OCI-LY1 (cell line): ENCODE results near the gene PARP3.

Experiments used
- H2AFZ ChIP-seq: fragments of 200-600 bp; sonication (generic), shearing (Covaris generic); 2 replicates; pipeline ENCODE4 v1.6.0; 2014; ENCODE audit warnings: antibody characterized with exemption, mild to moderate bottlenecking, low read length
- H3F3A ChIP-seq: fragments of 200-600 bp; sonication (generic), shearing (Covaris generic); 2 replicates; pipeline ENCODE4 v1.6.0; 2014; ENCODE audit warnings: mild to moderate bottlenecking, antibody characterized with exemption, low read length, moderate library complexity; ENCODE audit not compliant: insufficient read depth
- H3K27ac ChIP-seq: fragments of 200-600 bp; sonication (generic); 2 replicates; pipeline ENCODE4 v1.5.1; 2014; ENCODE audit warnings: low read length, mixed run types, mild to moderate bottlenecking, low read depth; ENCODE audit not compliant: poor library complexity, severe bottlenecking
- H3K27me3 ChIP-seq: fragments of 200-600 bp; sonication (generic); 2 replicates; pipeline ENCODE4 v1.6.0; 2014; ENCODE audit warnings: antibody characterized with exemption, mild to moderate bottlenecking, low read length, moderate library complexity; ENCODE audit not compliant: insufficient read depth
- H3K36me3 ChIP-seq: fragments of 200-600 bp; sonication (generic); 2 replicates; pipeline ENCODE4 v1.6.1; 2014; ENCODE audit warnings: mild to moderate bottlenecking, antibody characterized with exemption, low read length, moderate library complexity, mixed read lengths; ENCODE audit not compliant: insufficient read depth
- H3K4me1 ChIP-seq: fragments of 200-600 bp; sonication (generic); 2 replicates; pipeline ENCODE4 v1.5.1; 2014; ENCODE audit warnings: mild to moderate bottlenecking, low read length, moderate library complexity; ENCODE audit not compliant: insufficient read depth, severe bottlenecking
- H3K4me2 ChIP-seq: fragments of 200-600 bp; sonication (generic), shearing (Covaris generic); 2 replicates; pipeline ENCODE4 v1.6.1; 2014; ENCODE audit warnings: low read length
- H3K4me3 ChIP-seq: fragments of 200-600 bp; sonication (generic); 2 replicates; pipeline ENCODE4 v1.5.1; 2014; ENCODE audit warnings: low read length, low read depth, mild to moderate bottlenecking, mixed read lengths; ENCODE audit not compliant: poor library complexity, severe bottlenecking
- H3K79me2 ChIP-seq: fragments of 200-600 bp; shearing (Covaris generic); 2 replicates; pipeline ENCODE4 v1.6.1; 2016; ENCODE audit warnings: mixed run types, low read length, mixed read lengths; ENCODE audit not compliant: insufficient read depth
- H3K9ac ChIP-seq: fragments of 200-600 bp; sonication (generic), shearing (Covaris generic); 2 replicates; pipeline ENCODE4 v1.6.1; 2014; ENCODE audit warnings: mild to moderate bottlenecking, low read length, mixed read lengths
- H3K9me2 ChIP-seq: fragments of 200-600 bp; sonication (generic), shearing (Covaris generic); 2 replicates; pipeline ENCODE4 v1.6.1; 2014; ENCODE audit warnings: low read depth, mild to moderate bottlenecking, low read length, mixed read lengths
- H3K9me3 ChIP-seq: fragments of 200-600 bp; shearing (Covaris generic); 2 replicates; pipeline ENCODE4 v1.6.1; 2014; ENCODE audit warnings: low read length, mixed read lengths
- H4K20me1 ChIP-seq: fragments of 200-600 bp; sonication (generic), shearing (Covaris generic); 2 replicates; pipeline ENCODE4 v1.6.0; 2016; ENCODE audit warnings: mild to moderate bottlenecking, low read length; ENCODE audit not compliant: insufficient read depth
- CTCF ChIP-seq: fragments of 200-600 bp; sonication (generic), shearing (Covaris generic); IDR thresholded peaks from 2 replicates; pipeline ENCODE4 v1.5.1; 2017; ENCODE audit warnings: mild to moderate bottlenecking, antibody characterized with exemption, low read length, moderate library complexity, mixed read lengths
- EZH2 ChIP-seq: fragments of 200-600 bp; sonication (generic), shearing (Covaris generic); IDR thresholded peaks from 2 replicates; pipeline ENCODE4 v1.8.0; 2017; ENCODE audit warnings: borderline replicate concordance, mixed run types, mild to moderate bottlenecking, antibody characterized with exemption, low read length, moderate library complexity, mixed read lengths

Gene PARP3

GRCh38 chr3:51968883-51969678, 26.9 kb downstream of the PARP3 start:
- Histone ChIP-seq H3K27ac (no peak overlapping the region), H3K27me3 (no peaks in the 10 kb centered on the region), H3K9ac (no peak overlapping the region), H3F3A (no peaks in the 10 kb centered on the region), H3K36me3 (peaks cover 26% of the 10 kb centered on the region), H2AFZ (no peak overlapping the region), H3K79me2 (no peaks in the 10 kb centered on the region), H3K4me3 (no peak overlapping the region), H3K4me1 (peaks cover 14% of the 10 kb centered on the region), H4K20me1 (no peaks in the 10 kb centered on the region), H3K9me3 (no peaks in the 10 kb centered on the region), H3K4me2 (no peak overlapping the region), H3K9me2 (no peaks in the 10 kb centered on the region)
- TF ChIP-seq EZH2 (no peak), CTCF (no peak)

GRCh38 chr3:51969841-51970240, 27.7 kb downstream of the PARP3 start:
- H3K4me3 ChIP-seq = no peak overlapping the region

GRCh38 chr3:51970606-51971300, 28.6 kb downstream of the PARP3 start:
- peaks cover 26% of the 10 kb centered on the region for H3K36me3 ChIP-seq
- H4K20me1 ChIP-seq = no peaks in the 10 kb centered on the region
- H3K27me3 ChIP-seq = no peaks in the 10 kb centered on the region
- H3K9me2 ChIP-seq = no peaks in the 10 kb centered on the region
- no peaks in the 10 kb centered on the region for H3F3A ChIP-seq
- no peak overlapping the region for H3K4me3 ChIP-seq
- H3K9ac ChIP-seq = no peak overlapping the region
- peaks cover 26% of the 10 kb centered on the region for H3K4me1 ChIP-seq
- no peak overlapping the region for H2AFZ ChIP-seq
- no peaks in the 10 kb centered on the region for H3K9me3 ChIP-seq
- no peak overlapping the region for H3K27ac ChIP-seq
- no peaks in the 10 kb centered on the region for H3K79me2 ChIP-seq
- TF ChIP-seq EZH2 (no peak), CTCF (no peak)
- H3K4me2 ChIP-seq = no peak overlapping the region

More at GRCh38 chr3:51969841-51970240, 27.7 kb downstream of the PARP3 start:
- Histone ChIP-seq H3K27ac (no peak overlapping the region), H3F3A (no peaks in the 10 kb centered on the region), H3K9me2 (no peaks in the 10 kb centered on the region), H3K9me3 (no peaks in the 10 kb centered on the region), H3K4me2 (no peak overlapping the region), H3K9ac (no peak overlapping the region), H3K27me3 (no peaks in the 10 kb centered on the region), H3K4me1 (peaks cover 21% of the 10 kb centered on the region), H2AFZ (no peak overlapping the region), H3K36me3 (peaks cover 26% of the 10 kb centered on the region), H4K20me1 (no peaks in the 10 kb centered on the region), H3K79me2 (no peaks in the 10 kb centered on the region)
- no peak for TF ChIP-seq EZH2
- TF ChIP-seq CTCF = no peak
